BJ (cell line): Measurements from ENCODE around the gene UBA1. TPM values are rescaled to one million over a fixed set of nuclear protein-coding genes. Genes with fewer than 3 reads are reported as not detected.

Source experiments
- CTCF ChIA-PET: fragments of 350-600 bp; formaldehyde crosslinking; extraction: SDS; loops from one replicate; lab custom pipeline; 2021; ENCODE audit warnings: antibody characterized with exemption, inconsistent platforms; lab: Yijun Ruan, JAX
- POLR2A ChIA-PET: fragments of 300-600 bp; sonication (Branson Sonifier 250); formaldehyde crosslinking; extraction: SDS; loops from one replicate; lab custom pipeline; 2021; ENCODE audit warnings: antibody characterized with exemption; lab: Charles Lee
- DNase-seq: peaks from one replicate; pipeline ENCODE4 v3.0.0-alpha.2; 2011; ENCODE audit warnings: low read depth
- H3K27me3 ChIP-seq: 2 replicates; pipeline ENCODE4 v1.6.0; 2011; ENCODE audit warnings: low read length; ENCODE audit not compliant: control insufficient read depth, insufficient read depth
- H3K36me3 ChIP-seq: 2 replicates; pipeline ENCODE4 v1.5.1; 2011; ENCODE audit warnings: low read length; ENCODE audit not compliant: control insufficient read depth, insufficient read depth
- H3K4me3 ChIP-seq: 2 replicates; pipeline ENCODE4 v1.5.1; 2011; ENCODE audit warnings: low read depth, mild to moderate bottlenecking, control low read depth, low read length
- polyA plus RNA-seq: library from polyadenylated mRNA; depleted of rRNA; stranded (reverse); fragments of >200 nt; gene quantifications from 2 replicates; pipeline ENCODE4 v1.2.3, GENCODE V29; 2011
- TF ChIP-seq, protein P1 (sequence below): IDR thresholded peaks from 2 replicates; pipeline ENCODE4 v1.5.1; 2011; ENCODE audit warnings: low read depth, mild to moderate bottlenecking, control low read depth, inconsistent platforms, low read length, moderate library complexity; ENCODE audit not compliant: insufficient read depth

The UBA1 gene
- polyA plus RNA-seq, 1 experiment = 296 TPM

DNA sequence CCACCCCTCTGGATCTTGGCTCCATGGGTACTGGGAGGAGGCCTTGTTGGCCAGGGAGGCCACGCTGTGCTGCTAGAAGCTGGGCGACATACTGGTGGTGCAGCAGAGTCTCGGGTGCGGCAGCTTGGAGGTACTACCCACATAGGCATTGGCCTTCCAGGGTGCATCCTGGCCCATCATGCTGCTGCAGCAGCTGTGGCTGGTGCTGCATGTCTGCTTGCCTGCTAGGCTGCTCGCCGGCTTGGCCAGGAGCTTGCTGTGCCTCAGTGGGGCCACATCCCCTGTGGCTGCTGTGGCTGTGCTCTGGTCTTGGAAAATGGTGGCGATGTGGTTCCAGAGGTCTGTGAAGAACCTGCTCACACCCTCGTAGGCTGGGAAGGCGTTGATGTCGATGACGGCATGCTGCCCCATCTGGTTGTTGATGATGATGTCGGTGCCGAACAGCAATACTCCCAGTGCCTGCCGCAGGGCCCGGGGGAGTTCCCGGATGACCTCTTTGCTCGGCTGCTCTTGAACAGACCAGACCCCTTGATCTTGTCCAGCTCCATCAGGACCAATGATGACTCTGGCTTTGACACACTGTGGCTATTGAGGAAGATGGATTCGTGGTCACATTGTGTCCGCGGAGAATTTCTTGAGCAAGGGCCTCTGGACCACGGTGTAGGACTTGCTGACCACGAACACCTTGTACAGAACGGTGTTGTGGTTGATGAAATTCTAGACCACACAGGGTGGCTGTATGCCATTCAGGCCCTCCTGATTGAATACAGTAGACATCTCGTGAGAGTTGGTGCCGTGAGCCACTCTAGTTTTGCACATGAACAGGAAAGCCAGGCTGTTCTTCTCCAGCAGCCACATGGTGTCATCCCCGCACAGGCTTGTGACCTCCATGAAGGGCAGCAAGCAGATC, 36.8 kb upstream of the UBA1 start:
- CTCF ChIA-PET = no interaction called here
- TF ChIP-seq, protein P1, sequence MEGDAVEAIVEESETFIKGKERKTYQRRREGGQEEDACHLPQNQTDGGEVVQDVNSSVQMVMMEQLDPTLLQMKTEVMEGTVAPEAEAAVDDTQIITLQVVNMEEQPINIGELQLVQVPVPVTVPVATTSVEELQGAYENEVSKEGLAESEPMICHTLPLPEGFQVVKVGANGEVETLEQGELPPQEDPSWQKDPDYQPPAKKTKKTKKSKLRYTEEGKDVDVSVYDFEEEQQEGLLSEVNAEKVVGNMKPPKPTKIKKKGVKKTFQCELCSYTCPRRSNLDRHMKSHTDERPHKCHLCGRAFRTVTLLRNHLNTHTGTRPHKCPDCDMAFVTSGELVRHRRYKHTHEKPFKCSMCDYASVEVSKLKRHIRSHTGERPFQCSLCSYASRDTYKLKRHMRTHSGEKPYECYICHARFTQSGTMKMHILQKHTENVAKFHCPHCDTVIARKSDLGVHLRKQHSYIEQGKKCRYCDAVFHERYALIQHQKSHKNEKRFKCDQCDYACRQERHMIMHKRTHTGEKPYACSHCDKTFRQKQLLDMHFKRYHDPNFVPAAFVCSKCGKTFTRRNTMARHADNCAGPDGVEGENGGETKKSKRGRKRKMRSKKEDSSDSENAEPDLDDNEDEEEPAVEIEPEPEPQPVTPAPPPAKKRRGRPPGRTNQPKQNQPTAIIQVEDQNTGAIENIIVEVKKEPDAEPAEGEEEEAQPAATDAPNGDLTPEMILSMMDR = no peak
- POLR2A ChIA-PET = no interaction called here
- H3K27me3 ChIP-seq = no peaks in the 10 kb centered on the region
- peaks cover 3% of the 10 kb centered on the region; the same call in 1 of the 2 replicates for H3K36me3 ChIP-seq
- DNase-seq = no peak
- H3K4me3 ChIP-seq = no peak overlapping the region

DNA sequence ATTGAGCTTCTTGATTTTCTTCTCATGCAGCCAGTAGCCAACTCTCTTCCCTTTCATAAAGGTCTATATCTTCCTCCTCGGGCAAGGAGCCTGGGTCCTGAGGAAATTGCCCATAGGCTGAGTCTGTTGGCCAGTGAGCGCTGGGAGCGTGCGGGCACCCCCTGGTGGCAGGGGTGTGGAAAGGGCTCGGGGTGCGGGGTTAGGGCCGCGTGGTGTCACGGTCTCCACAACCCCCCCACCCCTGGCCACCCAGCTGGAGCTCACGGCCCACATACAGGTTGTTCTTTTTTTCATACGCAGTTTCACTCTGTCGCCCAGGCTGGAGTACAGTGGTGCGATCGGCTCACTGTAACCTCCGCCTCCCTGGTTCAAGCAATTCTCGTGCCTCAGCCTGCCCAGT, 35.5 kb upstream of the UBA1 start:
- H3K36me3 ChIP-seq = peaks cover 3% of the 10 kb centered on the region; the same call in 1 of the 2 replicates
- CTCF ChIA-PET = interaction anchor here (1.5 kb wide), 1 partner anchor 13 kb away, joined by 4 read pairs; the partner anchor contains the start of genes NDUFB11 and RBM10
- no peaks in the 10 kb centered on the region for H3K27me3 ChIP-seq
- DNase-seq = no peak
- TF ChIP-seq, protein P1 = no peak
- POLR2A ChIA-PET = no interaction called here
- no peak overlapping the region for H3K4me3 ChIP-seq

DNA sequence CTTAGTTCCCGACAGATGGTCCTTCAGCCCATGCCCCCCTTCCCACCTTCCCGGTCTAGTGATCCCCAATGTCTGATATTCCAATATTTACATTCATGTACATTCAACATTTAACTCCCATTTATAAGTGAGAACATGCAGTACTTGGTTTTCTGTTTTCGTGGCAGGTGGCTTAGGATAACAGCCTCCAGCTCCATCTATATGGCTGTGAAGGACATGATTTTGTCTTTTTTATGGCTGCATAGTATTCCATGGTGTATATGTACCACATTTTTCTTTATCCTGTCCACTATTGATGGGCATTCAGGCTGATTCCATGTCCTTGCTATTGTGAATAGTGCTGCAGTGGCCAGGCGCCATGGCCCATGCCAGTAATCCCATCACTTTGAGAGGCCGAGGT, 34.8 kb upstream of the UBA1 start:
- H3K27me3 ChIP-seq = no peaks in the 10 kb centered on the region
- peaks cover 3% of the 10 kb centered on the region; the same call in 1 of the 2 replicates for H3K36me3 ChIP-seq
- POLR2A ChIA-PET = no interaction called here
- DNase-seq = no peak
- TF ChIP-seq, protein P1 = no peak
- CTCF ChIA-PET = interaction anchor here (1.5 kb wide), 1 partner anchor 14 kb away, joined by 4 read pairs; the partner anchor contains the start of genes NDUFB11 and RBM10
- H3K4me3 ChIP-seq = no peak overlapping the region

DNA sequence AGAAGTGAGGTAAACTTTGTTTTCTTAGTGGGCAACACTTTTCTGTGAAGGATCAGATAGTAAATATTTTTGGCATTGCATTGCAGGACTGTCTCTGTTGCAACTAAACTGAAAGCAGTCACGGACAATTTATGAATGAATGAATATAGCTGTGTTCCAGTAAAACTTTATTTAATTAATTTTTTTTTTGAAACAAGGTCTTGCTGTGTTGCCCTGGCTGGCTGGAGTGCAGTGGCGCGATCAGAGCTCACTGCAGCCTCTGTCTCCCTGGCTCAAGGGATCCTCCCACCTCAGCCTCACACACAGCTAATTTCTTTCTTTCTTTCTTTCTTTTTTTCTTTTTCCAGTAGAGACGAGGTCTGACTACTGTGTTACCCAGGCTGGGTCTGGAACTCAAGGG, 32.8 kb upstream of the UBA1 start:
- POLR2A ChIA-PET = no interaction called here
- no peak overlapping the region for H3K4me3 ChIP-seq
- H3K36me3 ChIP-seq = peaks cover 3% of the 10 kb centered on the region; the same call in 1 of the 2 replicates
- DNase-seq = no peak
- TF ChIP-seq, protein P1 = no peak
- CTCF ChIA-PET = no interaction called here
- no peaks in the 10 kb centered on the region for H3K27me3 ChIP-seq

DNA sequence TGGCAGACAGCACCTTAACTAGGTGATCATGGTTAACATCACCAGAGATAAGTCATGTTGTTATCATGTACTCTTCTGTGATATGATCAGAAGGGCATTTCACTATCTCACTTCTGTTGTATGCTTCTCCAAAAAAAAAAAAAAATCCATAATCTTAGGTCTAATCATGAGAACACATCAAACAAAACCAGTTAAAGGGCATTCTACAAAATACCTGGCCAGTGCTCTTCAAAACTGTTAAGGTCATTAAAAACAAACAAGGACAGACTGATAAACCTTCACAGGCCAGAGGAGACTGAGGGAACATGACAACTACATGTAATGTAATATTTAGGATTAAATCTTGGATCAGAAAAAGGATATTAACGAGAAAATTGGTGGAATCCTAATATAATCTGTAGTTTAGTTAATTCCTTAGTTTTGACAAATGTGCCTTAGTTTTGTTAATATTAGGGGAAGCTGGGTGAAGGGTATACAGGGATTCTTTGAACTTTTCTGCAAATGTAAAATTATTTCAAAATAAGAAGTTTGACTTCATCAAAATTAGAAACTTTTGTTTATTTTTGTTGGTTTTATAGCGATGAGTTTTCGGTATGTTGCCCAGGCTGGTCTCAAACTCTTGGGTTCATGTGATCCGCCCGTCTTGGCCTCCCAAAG, 30.6 kb upstream of the UBA1 start:
- Histone ChIP-seq H3K36me3 (no peaks in the 10 kb centered on the region), H3K27me3 (no peaks in the 10 kb centered on the region), H3K4me3 (no peak overlapping the region)
- TF ChIP-seq, protein P1 = no peak
- CTCF ChIA-PET = no interaction called here
- no peak for DNase-seq
- POLR2A ChIA-PET = no interaction called here
